NCI-H2196 (cell line): ENCODE measurements around the gene PPP1R2B.
A peak's percentile ranks its signal among the peaks of the same experiment; 100 is the strongest.
"Not testable (repeated sequence)": the region's sequence is repeated elsewhere in the genome, so short reads cannot be mapped to it uniquely, and the experiment has no call there.

Source experiments
- DNase-seq: peaks from one replicate; lab custom pipeline; 2025; ENCODE audit not compliant: unreplicated experiment; lab: John Stamatoyannopoulos, UW

Gene PPP1R2B

GRCh38 chr5:156850206-156850751 lies at the start of gene PPP1R2B:
TSS of gene PPP1R2B (plus strand) at chr5:156850295. CDS start at chr5:156850563, 268 bp downstream.
- DNase-seq, result no peak

- no peak for DNase-seq
Measured at GRCh38 chr5:156800929-156801328, 49.2 kb upstream of the PPP1R2B start.

- DNase-seq, result no peak
Measured at GRCh38 chr5:156802501-156802900, 47.6 kb upstream of the PPP1R2B start.

DNA sequence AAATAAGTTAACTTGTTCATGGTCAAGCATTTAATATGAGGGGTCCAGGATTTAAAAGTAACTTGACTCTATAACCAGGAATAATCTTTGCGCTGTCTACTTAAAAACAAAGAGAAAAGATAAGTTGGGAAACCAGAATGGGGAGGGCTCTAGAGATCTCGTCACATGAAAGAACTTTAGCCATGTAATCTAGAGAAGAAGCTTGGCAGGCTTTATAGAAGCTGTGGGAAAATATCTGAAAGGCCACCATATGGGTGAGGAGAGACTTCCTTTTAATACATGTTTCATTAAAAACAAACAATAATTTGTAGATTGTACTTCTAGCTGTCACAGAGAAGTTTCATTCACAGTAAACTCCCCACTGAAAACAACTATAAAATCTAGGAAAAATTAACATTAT lies 46.7 kb upstream of the PPP1R2B start:
- no peak for DNase-seq

DNA sequence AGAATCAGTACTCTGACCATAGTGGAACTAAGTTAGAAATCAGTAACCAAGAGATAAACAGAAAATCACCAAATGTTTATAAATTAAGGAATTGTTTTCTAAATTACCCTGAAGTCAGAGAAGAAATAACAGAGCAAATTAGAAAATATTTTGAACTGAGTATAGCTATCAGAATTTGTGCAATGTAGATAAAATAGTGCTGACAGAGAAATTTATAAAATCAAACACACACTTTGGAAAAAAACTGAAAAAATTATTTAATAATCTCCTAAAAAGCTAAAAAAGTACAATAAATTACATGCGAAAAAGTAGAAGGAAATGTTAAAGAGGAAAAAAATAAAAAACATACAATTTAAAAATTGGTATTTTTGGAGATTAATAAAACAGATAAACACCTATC lies 37.1 kb upstream of the PPP1R2B start:
- DNase-seq, result no peak

DNA sequence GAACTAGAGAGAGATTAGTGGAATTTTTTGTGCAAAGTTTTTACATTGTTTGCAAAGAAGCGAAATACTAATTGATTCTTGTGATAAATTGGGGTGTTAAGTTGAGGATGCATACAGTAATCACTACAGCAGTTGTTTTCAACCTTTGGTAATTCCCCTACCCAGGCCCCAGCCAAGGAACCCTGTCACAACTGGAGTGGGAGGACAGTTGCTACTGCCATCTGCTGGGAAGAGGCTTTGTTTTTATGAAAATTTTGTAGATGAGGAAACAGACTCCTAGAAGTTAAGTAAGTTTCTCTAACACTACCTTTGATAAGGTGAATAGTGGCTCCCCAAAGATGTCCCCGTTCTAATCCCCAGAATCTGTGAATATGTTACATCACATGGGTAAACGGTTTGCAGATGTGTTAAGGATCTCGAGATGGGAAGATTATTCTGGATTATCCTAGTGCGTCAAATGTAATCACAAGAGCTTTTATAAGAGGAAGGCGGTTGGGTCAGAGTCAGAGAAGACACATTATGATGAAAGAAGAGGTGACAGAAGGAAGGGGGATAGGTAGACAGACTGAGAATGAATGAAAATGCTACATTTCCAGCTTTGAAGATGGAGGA lies 34.0 kb upstream of the PPP1R2B start:
- DNase-seq, result peak; percentile 31

DNA sequence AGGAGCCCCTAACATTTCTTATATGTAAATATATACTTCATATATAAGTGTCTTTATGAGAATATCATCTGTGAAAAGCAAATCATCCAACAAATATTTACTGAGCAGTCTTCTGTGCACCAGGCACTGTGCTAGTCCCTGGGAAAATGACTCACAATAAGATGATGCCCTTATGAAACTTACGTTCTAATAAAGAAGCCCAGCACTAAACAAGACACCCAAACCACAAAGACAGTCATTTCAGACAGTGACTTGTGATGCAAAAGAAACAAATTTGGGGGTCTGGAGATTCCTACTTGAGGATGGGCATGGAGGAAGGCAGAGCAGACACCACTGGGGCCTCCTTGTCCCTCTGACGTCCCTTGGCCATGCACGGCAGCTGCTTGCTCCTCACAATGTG lies 30.6 kb upstream of the PPP1R2B start:
- no peak for DNase-seq

DNA sequence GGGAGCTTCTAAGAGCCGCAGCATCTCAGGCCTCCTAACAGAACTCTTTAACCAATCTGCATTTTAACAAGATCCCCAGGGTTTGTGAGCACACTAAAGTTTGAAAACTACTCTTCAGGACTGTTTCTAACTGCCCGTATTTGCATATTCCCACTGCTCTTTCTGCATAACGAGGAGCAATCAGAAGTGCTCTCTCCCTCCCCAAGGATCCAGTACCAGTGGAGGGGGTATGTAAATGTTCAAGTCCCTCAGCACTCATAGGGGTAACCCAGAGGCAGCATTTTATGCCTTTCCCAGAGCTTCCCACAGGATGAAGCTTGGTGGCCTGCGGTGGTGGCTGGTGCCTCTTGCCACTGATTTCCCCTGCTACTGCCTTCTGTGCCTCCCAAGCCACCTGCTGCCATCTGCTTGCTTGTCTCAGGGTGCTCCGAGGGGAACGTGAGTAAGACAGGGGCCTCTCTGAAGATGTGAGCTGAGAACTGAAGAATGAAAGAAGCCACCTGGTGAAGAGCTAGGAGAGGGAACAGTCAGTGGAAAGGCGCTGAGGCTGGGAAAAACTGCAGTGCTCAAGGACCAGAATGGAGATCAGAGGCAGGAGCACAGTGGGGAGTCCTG lies 30.0 kb upstream of the PPP1R2B start:
- no peak for DNase-seq

- DNase-seq, result no peak
Measured at GRCh38 chr5:156824241-156824640, 25.9 kb upstream of the PPP1R2B start.

GRCh38 chr5:156824800-156825199 lies 25.3 kb upstream of the PPP1R2B start:
- peak; percentile 69 for DNase-seq

DNA sequence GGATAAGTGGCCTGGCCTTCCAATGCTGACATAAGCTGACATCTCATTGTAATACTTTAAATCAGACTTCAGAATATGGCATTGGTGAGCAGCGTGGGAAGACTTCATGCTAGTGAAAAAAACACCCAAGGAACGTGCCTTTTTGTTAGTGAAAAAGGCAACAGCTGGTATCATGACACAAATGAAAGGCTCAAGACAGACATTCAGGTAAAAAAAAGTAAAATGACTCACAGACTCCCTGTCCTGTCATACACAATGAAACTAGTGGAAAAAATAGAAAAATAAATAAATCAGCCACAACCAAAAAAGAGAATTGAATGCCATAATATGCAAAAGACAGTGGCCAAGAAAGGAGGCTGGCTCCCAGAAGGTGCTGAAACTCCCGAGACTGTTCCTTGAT lies 24.4 kb upstream of the PPP1R2B start:
- no peak for DNase-seq

- DNase-seq, result no peak
Measured at GRCh38 chr5:156826150-156826549, 23.9 kb upstream of the PPP1R2B start.

- no peak for DNase-seq
Measured at GRCh38 chr5:156834916-156835315, 15.2 kb upstream of the PPP1R2B start.

GRCh38 chr5:156835905-156836304 lies 14.2 kb upstream of the PPP1R2B start:
- DNase-seq, result no peak

- no peak for DNase-seq
Measured at GRCh38 chr5:156836846-156837245, 13.2 kb upstream of the PPP1R2B start.

DNA sequence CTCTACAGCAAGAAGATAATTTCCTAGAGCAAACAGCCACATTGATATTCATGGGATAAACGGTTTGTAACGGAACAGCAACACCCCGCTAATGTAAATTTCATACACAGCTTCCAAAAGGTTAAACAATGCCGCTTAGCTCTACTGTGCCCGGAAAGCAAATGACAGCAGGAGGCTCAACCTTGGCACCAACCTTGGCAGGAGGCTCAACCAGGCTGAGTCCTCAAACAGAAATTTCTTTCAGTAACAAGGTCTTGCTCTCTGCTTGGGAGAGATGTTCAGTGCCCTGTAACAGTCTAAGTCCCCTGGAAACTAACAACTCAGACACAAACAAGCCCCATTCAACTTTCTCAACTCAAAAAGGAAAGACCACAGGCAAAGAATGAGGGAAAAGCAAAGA lies 11.1 kb upstream of the PPP1R2B start:
- DNase-seq, result no peak

- DNase-seq, result no peak
Measured at GRCh38 chr5:156841737-156842136, 8.4 kb upstream of the PPP1R2B start.

DNA sequence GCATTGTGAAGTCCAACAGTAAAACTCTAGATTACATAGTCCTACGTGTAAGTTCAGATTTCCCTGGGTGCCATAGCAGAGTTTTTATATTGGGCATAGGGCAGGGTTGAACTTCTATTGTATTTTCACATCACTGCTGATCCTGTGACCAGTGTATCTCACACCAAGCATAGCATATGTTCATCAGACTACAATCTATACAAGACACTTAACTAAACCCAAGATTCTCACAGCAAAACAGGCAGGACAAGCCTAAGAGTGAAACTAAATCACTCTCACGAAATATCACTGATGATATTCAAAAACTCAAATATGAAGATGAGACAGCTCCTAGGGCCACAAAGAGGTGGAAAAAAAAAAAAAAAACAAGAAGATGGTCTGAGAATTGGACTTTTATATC lies 3.2 kb upstream of the PPP1R2B start:
- DNase-seq, result no peak

DNA sequence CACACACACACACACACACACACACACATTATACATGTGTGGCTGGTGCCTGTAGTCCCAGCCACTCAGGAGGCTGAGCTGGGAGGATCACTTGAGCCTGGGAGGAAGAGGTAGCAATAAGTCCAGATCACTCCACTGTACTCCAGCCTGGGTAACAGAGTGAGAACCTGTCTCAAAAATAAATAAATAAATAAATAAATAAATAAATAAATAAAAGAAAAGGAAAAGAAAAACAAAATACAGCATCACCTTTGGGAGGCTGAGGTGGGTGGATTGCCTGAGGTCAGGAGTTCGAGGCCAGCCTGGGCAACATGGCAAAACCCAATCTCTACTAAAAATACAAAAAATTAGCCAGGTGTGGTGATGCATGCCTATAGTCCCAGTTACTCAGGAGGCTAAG lies 1.6 kb upstream of the PPP1R2B start:
- not testable (repeated sequence) for DNase-seq

DNA sequence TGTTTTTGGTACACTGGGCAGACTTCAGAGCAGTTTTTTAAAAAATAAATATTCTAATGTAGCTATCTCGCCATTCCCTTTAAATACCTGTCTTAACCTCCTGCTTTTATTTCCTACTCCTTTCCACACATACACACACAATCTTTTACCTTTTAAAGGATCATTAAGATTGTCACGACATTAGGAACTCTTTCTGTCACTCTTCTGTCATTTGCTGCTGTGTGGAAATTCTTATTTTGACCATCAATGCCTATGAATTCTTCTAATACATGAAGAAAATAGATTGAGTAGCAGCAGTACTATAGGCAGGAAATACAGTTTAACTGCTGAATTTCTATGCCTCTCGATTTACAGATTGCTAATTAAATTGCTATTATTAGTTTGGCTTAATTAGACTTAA lies 1.8 kb downstream of the PPP1R2B start:
- DNase-seq, result no peak

DNA sequence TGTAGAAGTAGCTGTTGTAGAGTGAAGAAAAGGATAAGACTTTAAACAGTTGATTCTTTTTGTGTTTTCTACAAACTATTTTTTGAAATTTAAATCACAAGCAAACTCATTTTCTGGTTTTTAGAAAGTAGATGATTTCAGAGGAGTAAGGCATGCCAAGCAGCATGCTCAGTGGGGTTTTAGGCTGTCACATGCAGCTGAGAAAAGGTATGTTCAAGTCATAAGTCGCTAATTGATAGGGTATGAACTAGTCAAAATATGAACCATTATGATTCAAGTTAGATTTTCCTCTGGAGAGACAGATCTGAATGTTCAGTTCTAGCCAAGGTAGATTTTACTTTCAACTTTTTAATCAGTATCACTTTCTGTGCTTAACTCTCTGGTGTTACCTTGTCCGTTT lies 3.0 kb downstream of the PPP1R2B start:
- DNase-seq, result not testable (repeated sequence)

DNA sequence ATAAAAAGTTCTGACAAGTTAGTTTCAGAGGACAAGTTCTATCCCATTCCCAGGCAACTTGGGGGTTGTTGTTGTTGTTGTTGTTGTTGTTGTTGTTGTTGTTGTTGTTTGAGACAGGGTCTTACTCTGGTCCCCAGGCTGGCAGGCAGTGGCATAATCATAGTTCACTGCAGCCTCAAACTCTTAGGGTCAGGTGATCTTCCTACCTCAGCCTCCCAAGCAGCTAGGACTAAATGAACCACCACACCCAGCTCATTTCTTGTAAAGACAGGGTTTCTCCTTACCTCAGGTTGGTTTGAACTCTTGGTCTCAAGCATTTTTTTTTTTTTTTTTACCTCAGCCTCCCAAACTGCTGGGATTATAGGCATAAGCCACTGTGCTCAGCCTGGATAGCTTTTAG lies 15.3 kb downstream of the PPP1R2B start:
- DNase-seq, result no peak

- DNase-seq, result no peak
Measured at GRCh38 chr5:156870498-156870839, 20.4 kb downstream of the PPP1R2B start.
